GM19397 (cell line): ENCODE results near the gene NPHP4.

Experiments
- ATAC-seq: cut with Tn5 transposase; IDR thresholded peaks from one replicate; pipeline ENCODE4 v1.9.1; 2021; ENCODE audit warnings: mild to moderate bottlenecking, moderate library complexity; ENCODE audit not compliant: unreplicated experiment

NPHP4 gene

DNA sequence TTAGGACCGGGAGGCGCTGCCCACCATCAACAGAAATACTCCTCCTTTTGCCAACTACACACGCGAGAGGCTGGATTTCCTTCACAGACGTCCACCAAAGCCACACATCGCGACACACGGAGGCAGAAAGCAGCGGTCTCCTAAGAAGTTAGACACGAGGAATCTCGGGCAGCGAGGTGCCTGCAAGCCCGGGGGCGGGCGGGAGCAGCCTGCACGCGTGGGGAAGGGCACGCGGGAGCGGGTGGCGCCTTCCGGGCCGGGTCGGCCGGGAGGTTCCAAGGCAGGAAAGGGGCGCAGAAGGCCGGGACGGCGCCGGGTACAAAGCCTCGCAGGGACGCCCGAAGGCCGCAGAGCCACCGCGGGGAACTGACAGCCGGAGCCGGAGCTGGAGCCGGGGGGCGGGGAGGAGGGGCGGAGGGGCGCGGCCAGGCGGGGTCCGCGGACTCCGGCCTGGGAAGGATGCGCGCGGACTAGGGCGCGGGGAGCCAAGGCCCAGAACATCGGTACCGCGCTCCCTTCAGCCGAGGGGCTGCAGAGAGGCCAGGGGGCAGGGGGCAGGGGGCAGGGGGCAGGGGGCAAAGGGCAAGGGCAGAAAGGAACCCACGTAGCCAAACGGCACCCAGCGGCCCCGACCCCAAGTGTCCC is 722 bp downstream of the NPHP4 start:
- ATAC-seq: peak; percentile 18

DNA sequence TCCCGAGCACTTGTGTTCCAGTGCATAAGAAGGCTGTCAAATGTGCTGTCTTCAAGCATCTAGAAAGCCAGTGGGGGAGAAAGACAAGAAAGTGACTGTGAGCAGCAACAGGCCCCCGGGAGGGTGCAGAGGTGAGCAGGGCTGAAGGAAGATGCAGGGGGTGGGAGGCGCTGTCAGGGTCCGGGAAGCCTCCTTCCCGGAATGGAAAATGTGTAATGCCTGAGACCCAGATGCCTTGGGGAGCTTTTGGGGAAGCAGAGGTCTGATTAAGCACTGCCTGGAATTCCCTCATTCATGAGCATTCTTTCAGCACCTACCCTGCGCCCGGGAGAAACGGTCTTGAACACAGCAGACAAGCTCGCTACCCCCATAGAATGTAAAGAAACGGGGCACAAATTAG is 1.3 kb downstream of the NPHP4 start:
- no peak for ATAC-seq

DNA sequence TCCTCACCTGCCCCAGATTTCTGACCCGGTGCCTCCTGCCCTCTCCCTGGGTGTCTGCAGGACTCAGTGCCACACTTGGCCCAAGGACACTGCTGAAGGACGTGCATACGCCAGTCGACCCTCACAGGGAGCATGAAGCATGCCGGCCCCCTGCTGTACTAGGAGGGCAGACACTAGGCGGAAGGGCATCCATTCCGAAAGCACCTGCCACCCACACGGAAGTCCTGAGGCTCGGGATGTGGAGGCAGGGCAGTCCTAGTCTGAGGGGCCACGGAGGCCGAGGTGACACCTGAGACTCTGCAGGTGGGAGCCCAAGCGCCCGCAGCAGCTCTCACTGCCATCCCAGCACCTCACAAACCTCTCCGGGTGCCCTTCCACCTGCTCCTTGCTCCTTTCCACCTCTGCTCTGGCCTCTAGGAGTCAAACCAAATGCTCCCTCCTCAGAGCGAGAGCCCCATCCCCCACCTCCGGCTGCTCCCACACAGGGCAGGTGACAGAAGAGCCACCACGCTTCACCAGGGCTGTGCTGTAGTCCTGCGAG is 2.4 kb downstream of the NPHP4 start:
- ATAC-seq: no peak

DNA sequence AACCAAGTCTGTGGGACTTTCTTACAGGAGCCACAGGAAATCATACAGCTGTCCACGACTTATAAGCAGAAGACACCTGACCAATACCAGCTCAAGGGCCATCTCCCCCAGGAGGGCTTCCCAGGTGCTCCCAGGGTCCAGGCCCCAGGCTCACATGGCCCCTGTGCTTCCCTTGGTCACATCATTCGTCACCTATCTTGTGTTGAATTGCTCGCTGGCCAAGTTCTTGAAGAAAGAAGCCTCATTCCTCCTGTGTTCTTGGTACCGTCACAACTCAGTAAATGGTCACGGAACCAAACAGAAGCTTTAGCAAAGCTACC is 3.0 kb downstream of the NPHP4 start:
- ATAC-seq: no peak

GRCh38 chr1:5988596-5989285 is 3.5 kb downstream of the NPHP4 start:
- no peak for ATAC-seq

GRCh38 chr1:5986018-5986417 is 6.2 kb downstream of the NPHP4 start:
- no peak for ATAC-seq

DNA sequence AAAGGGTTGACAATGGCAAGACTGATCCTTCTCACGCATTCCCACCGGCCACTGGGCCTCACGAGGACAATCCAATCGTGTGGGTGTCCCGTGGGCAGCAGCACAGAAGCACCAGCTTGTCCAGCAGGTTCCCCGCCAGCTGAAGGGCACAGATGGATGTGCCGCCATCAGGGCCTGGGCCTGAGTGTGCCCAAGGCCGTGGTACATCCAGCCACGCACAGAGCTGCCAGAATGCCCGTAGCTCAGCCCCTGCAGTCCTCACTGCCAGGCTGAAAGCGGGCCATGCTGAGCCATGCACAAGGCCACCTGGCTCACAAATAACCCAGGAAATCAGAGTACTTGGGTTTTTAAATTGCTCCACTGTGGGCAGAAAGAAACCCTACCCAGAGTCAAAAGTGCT is 7.0 kb downstream of the NPHP4 start:
- ATAC-seq: no peak

DNA sequence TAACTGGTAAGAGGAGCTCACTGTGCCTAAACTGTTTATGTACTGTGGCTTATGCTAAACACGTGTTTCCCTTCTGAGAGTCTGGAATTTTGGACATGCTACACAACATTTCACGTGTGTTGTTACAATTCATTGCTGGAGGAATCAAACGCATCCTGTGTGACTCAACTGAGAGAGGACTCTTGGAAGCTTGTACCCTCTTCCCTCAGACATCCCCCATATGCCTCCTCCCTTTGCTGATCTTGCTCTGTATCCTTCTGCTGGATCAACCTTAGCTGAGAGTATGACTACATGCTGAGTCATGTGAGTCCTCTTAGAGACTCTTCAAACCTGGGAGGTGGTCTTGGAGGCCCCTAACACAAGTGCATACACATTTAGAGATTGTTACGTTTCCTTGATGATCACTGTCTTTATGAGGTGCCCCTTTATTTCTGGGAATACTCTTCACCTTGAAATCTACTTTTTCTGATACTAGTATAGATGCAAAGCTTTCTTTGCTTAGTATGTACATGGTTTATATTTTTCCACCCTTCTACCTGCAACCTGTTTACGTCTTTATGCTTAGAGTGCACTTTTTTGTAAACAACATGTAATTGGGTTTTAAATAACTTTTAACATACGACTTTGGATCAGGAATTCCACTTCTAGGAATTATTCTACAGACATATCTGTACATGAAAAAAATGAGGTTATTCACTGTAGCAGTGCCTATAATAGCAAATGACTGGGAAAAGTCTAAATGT is 8.7 kb downstream of the NPHP4 start:
- no peak for ATAC-seq

DNA sequence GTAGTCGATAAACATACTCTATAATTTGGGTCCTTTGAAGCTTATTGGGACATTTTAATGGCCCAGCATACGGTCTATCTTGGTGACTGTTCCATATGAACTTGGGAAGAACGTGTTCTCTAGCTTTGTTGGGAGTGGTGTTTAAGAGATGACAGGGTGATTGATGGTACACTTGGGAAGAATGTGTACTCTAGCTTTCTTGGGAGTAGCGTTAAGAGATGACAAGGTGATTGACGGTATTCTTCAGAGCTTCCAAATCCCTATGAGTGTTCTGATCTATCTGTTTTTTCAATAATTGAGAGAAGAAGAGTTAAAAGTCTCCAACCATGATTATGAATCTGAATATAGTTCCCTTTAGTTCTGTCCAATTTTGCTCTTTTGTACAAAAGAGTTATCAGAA is 9.4 kb downstream of the NPHP4 start:
- no peak for ATAC-seq

GRCh38 chr1:5982276-5982675 is 9.9 kb downstream of the NPHP4 start:
- ATAC-seq: no peak

- no peak for ATAC-seq
Observed at GRCh38 chr1:5981009-5981380, 11.2 kb downstream of the NPHP4 start.

DNA sequence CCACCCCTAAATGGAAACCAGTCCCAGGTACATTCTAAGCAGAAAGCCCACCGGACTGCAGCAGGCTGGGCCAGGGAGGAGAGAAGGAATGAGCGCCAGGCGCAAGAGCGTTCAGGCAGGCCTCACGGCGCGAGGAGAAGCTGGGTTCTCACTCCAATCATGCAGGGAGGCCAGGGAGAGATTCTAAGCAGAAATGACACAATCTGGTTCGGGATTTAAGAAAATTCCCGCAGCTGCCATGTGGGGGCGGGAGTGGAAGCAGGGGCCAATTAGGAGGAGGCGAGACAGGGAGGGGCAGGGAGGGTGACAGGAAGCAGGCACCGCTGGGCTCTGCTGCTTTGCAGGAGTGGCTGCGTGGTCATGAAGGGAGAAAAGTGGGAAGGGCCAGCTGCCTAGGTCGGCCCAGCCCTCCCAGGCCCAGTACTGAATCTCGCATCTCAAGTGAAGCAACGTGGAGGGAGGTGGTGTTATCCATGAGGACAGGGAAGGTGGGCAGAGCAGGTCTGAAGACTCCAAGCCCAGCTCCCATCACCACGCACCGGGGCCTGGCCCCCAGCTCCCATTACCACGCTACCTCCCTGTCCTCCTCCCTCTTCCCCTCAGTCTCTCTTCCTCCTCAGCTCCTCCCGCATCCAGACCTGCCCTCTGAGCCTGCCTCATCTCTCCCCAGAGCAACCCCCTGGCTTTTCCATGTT is 11.8 kb downstream of the NPHP4 start:
- no peak for ATAC-seq

GRCh38 chr1:5979536-5980313 is 12.5 kb downstream of the NPHP4 start:
- ATAC-seq: no peak

- no peak for ATAC-seq
Observed at GRCh38 chr1:5978452-5978851, 13.8 kb downstream of the NPHP4 start.

DNA sequence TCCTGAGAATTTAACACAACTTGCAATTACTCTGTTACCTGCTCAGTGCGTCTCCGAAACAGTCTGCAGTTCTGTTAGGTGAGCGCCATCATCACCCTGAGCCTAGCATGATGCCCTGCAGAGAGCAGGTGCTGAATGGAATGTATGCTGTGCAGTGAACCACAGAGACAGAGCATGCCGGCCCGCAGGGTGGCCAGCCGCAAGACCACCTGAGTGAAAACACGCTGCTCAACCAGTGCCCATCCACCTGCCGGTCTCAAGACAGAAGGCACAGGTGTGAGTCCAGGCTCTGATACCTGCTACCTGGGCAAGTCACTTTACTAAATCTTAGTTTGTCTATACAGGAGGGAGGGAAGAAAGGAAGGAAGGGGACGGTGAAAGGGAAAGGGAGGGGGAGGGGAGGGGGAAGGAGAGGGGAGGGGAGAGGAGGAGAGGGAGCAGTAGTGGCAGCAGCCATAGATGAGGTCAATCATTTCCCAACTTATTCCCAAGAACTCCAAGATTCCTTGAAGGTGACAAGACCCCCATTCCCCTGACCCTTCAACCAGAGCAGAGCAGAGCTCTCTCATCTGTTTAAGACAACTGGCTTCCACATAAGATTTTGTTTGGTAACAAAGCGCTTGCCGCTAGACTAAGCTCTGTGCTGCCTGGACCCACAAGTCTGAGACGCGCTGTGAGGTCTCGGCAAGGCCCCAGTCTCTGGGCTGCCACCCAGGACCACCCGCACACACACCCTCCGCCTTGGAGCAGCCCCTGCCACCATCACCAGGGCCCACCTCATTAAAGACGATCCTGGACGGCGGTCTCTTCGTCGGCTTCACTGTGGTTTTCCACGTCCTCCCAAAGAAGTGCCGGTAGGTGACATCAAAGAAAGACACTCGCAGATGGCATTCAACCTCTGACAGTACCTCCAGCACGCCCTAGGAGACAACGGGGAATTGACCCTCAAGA is 14.5 kb downstream of the NPHP4 start:
- ATAC-seq: no peak

DNA sequence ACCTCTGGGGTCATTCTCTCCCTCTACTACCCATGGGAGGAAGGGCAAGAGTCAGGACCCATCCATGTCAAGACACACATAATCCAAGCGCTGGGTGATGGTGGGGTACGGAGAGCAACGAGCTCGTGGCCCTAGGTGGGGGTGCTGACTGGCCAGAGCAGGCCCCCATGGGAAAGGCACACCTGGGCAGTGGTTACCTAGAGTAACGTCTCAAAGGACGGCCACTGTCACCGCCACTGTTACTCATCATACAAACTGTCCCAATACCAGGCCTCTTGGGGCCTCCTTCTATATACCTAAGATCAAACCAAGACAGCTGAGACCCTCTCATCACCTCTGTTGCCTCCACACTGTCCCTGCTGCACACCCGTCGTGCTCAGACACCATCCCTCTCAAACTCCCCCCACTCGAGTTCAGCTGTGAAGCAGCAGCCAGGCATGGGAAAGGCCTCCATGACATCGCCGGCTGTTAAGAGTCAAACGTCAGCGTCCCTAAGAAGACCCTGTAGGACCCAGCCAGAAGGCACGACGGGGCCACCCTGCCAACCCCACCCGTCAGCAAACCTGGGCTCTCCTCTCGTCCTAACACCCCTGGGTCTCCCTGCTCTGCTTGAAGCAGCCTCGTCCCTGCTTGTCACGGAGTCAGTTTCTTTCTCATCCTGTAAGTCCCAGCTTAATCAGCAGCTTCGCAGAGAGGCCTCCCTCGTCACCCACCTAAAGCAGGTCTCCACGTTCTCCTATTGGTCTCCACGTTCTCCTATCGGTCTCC is 15.3 kb downstream of the NPHP4 start:
- no peak for ATAC-seq

GRCh38 chr1:5976231-5976630 is 16.0 kb downstream of the NPHP4 start:
- ATAC-seq: no peak

DNA sequence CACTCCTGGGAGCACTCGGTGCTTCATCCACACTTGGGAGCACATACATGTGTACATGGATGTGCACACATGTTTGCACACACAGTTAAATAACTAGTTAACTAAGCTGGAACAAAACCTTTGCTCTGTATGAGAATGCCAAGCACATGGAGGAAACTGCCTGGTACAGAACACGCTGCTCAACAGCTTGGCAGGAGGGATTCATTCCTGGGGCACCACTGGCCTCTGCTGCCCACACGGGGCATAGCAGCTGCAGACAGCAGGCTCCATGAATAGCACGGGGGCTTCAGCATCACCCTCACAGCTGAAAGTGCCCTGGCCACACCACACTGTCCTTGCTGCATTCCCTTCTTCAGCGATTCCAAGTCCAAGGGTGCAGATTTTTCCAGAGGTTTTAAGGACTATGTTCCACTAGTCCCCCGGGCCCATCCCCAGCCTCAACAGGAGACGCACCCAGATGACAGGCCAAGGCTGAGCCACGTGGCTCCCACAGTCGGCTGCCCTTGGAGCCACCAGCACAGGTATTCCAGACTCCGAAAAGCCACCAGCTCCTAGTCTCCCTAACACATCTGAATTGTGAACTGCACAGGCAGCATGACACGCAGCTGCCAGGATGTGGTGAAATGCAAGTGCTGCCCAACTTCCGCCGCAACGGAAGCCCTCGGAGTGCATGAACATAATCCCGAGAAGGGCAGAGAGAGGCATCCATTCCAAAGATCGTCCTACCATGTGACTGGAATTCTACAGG is 16.9 kb downstream of the NPHP4 start:
- no peak for ATAC-seq
